Progenitor cell of endocrine pancreas (in vitro differentiated cells): ENCODE measurements around the gene FBN3. TPM values are rescaled to one million over a fixed set of nuclear protein-coding genes. Genes with fewer than 3 reads are reported as not detected.

Experiments
- DNase-seq: peaks from one replicate; pipeline ENCODE4 v3.0.0; 2021; ENCODE audit warnings: low spot score; ENCODE audit not compliant: unreplicated experiment
- H3K27ac Mint-ChIP-seq: 2 replicates; pipeline ENCODE4 v1.8.0; 2021; ENCODE audit warnings: mild to moderate bottlenecking, moderate library complexity, mixed read lengths
- H3K27me3 Mint-ChIP-seq: 2 replicates; pipeline ENCODE4 v1.8.0; 2021; ENCODE audit warnings: mixed read lengths
- H3K36me3 Mint-ChIP-seq: 2 replicates; pipeline ENCODE4 v1.8.0; 2022; ENCODE audit warnings: mixed read lengths; ENCODE audit not compliant: insufficient read depth
- H3K4me1 Mint-ChIP-seq: 2 replicates; pipeline ENCODE4 v1.8.0; 2021; ENCODE audit warnings: low read depth, mixed read lengths
- H3K4me3 Mint-ChIP-seq: 2 replicates; pipeline ENCODE4 v1.8.0; 2021; ENCODE audit warnings: low read depth, mild to moderate bottlenecking, moderate library complexity, mixed read lengths
- H3K9me3 Mint-ChIP-seq: 2 replicates; pipeline ENCODE4 v1.8.0; 2021; ENCODE audit warnings: low read depth, mixed read lengths
- CTCF ChIP-seq: fragments of 200-600 bp; sonication (generic); IDR thresholded peaks from one replicate; pipeline ENCODE4 v1.5.0; 2021; ENCODE audit warnings: antibody characterized with exemption, mild to moderate bottlenecking; ENCODE audit not compliant: unreplicated experiment
- total RNA-seq: library from RNA; stranded (reverse); gene quantifications from 2 replicates; pipeline ENCODE4 v1.2.1, GENCODE V29; 2021

FBN3 gene
- total RNA-seq, 1 donor from 2014 or later: 121 TPM

- Mint-ChIP-seq H3K36me3 (peaks cover 2% of the 10 kb centered on the region), H3K27me3 (no peaks in the 10 kb centered on the region), H3K27ac (no peak overlapping the region)
Observed at GRCh38 chr19:8021374-8021773, 128.0 kb downstream of the FBN3 start.

DNA sequence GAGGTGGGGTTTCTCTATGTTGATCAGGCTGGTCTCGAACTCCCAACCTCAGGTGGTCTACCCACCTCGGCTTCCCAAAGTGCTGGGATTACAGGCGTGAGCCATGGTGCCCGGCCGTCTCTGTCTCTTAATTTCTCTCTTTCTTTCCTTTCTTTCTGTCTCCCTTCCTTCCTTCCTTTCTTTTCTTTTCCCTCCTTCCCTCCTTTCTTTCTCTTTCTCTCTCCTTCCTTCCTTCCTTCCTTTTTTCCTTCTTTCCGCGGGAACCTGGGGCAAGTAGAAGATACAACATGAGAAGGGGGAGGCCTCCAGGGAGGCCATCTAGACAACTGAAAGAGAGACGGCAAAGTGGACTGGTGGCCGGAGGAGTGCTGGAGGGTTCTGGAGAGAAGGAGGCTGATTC, 128.7 kb downstream of the FBN3 start:
- Mint-ChIP-seq H3K27me3 (no peaks in the 10 kb centered on the region), H3K4me1 (peaks cover 4% of the 10 kb centered on the region), H3K36me3 (peaks cover 2% of the 10 kb centered on the region), H3K9me3 (no peaks in the 10 kb centered on the region), H3K4me3 (no peak overlapping the region), H3K27ac (no peak overlapping the region)
- DNase-seq: no peak
- no peak for TF ChIP-seq CTCF

More at GRCh38 chr19:8021374-8021773, 128.0 kb downstream of the FBN3 start:
- peaks cover 4% of the 10 kb centered on the region for H3K4me1 Mint-ChIP-seq
- H3K4me3 Mint-ChIP-seq: no peak overlapping the region
- DNase-seq: no peak
- no peak for TF ChIP-seq CTCF
- no peaks in the 10 kb centered on the region for H3K9me3 Mint-ChIP-seq

GRCh38 chr19:8017808-8018207, 131.6 kb downstream of the FBN3 start:
- DNase-seq: no peak
- H3K27me3 Mint-ChIP-seq: no peaks in the 10 kb centered on the region
- H3K27ac Mint-ChIP-seq: no peak overlapping the region
- peak; percentile 26 for TF ChIP-seq CTCF
- H3K9me3 Mint-ChIP-seq: no peaks in the 10 kb centered on the region
- peaks cover 2% of the 10 kb centered on the region for H3K36me3 Mint-ChIP-seq
- no peak overlapping the region for H3K4me3 Mint-ChIP-seq
- H3K4me1 Mint-ChIP-seq: no peaks in the 10 kb centered on the region

Other genes starting within 250 kb of the FBN3 start
- 50.7 and 53.5 TPM in 2 replicates for gene MAP2K7, start 245.7 kb downstream of the FBN3 start, total RNA-seq
- gene TGFBR3L, start 234.8 kb downstream of the FBN3 start, total RNA-seq: 0.67 and 1.1 TPM in 2 replicates
- gene SNAPC2, start 229.3 kb downstream of the FBN3 start, total RNA-seq: 9.9 and 10.8 TPM in 2 replicates
- gene CTXN1, start 223.5 kb downstream of the FBN3 start, total RNA-seq: 97.9 and 114 TPM in 2 replicates
- gene TIMM44, start 205.9 kb downstream of the FBN3 start, total RNA-seq: 75.0 and 75.2 TPM in 2 replicates
- gene ELAVL1, start 144.0 kb downstream of the FBN3 start, total RNA-seq: 125 and 130 TPM in 2 replicates
- not detected in 2 replicates for gene CCL25, start 96.8 kb downstream of the FBN3 start, total RNA-seq
- gene CERS4, start 59.8 kb upstream of the FBN3 start, total RNA-seq: 67.5 and 78.4 TPM in 2 replicates
- gene CD320, start 158.8 kb upstream of the FBN3 start, total RNA-seq: 59.7 and 63.1 TPM in 2 replicates
- 46.3 and 55.3 TPM in 2 replicates for gene NDUFA7, start 171.8 kb upstream of the FBN3 start, total RNA-seq
- 1,546 and 1,552 TPM in 2 replicates for gene RPS28, start 171.9 kb upstream of the FBN3 start, total RNA-seq
- 0.36 and 0.91 TPM in 2 replicates for gene KANK3, start 193.7 kb upstream of the FBN3 start, total RNA-seq
- 0.77 and 1.1 TPM in 2 replicates for gene ANGPTL4, start 214.6 kb upstream of the FBN3 start, total RNA-seq
- gene RAB11B, start 240.8 kb upstream of the FBN3 start, total RNA-seq: 180 and 191 TPM in 2 replicates